NCI-H128 (cell line): ENCODE measurements around the gene NFAM1.

Experiments used
- DNase-seq: peaks from one replicate; lab custom pipeline; 2025; ENCODE audit not compliant: unreplicated experiment; lab: John Stamatoyannopoulos, UW

Gene NFAM1

DNA sequence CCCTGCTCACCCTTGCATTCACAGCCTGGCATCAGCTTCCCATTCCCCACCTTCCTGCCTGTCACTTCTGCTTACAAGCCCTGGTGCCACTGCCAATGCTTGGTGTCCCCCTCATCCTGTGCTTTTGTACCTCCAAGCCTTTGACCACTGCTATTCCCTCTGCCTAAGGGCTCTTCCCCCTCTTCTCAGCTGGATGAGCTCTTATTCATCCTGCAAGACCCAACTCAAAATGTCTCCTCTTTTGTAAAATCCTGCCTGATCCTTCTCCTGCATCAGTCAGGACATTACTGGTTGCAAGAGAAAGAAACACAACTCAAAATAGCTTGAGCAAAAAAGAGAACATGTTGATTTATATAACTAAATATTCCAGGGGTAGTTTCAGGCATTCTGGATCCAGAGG lies 94.8 kb downstream of the NFAM1 start:
- DNase-seq: no peak

DNA sequence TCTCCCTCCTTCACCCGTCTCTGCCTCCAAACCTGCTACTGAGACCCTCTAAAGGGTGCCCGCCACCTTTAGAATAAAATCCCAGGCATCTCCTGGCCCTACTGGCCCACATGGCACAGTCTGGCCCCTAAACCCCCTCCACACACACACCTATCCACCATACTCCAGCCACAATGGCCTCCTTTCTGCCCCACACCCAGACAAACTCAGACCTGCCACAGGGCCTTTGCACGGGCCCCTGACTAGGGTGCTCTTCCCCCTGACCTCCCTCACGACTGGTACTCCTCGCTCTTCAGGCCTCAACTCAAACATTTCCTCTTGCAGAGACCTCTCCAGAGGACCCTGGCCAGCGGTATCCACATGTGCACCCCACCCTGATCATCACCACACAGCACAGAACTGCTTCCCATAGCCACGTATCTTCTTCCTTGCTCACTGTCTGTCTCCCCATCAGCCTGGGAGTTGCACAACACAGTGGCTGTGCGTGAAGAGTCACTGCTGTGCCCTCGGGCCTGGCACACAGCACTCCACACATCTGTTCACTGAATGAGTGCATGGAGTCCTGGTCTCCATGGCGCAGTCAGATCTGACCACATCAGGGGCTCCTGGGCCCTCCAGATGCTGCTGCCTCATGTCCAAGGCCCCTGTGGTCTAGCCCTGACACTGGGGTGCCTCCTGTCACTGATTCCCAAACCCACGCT lies 95.5 kb downstream of the NFAM1 start:
- no peak for DNase-seq

DNA sequence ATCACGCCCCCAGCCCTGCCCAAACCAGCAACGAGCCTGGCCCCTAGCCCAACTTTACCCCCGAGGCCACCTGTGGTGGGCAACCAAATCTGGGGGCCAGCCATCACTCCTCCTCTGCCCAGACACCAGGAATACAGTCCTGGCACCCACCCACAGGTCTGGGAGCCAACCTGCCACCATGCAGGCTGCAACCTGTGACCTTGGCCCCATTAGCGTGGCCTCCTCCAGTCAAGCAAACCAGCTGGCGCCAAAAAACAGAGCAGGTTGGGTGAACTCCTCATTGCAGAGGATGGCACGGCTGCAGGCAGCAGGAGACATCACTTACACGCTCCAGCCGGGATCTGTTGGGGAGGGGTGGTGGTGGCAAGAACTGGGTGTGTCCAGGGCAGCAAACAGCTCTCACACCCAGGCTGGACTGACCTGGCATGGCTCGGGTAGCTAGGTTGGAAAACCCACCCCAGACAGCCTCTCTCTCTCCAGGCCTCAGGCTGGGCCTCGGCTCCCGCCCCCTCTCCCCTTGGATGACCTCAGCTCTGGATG lies 96.3 kb downstream of the NFAM1 start:
- no peak for DNase-seq

DNA sequence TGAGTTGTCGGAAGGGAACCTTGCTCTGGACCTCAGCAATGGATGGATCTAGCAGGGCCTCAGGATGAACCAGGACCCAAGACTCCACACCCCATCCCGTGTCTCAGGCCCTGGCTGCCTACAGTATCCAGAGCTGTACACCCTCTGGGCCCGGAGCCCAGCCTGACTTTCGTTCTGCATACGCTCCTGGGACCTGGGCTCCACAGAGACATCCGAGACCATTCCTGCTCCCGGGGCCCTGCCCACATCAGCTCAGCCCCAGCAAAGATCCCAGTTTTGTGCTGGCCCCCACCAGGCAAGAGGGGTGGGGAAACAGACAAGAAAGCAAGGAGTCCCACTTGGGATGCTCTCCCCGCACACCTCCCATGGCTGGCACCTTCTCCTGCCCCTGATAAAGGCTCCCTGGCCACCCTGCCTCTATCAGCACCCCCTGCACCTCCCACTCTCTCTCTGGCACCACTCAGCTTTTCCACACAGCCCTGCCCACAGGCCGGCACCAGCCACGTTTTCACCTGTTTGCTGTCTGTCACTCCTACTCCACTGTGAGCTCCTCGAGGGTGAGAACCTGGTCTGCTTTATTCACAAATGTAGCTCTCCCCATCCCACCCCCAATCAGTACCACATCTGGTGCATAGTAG lies 97.2 kb downstream of the NFAM1 start:
- no peak for DNase-seq

DNA sequence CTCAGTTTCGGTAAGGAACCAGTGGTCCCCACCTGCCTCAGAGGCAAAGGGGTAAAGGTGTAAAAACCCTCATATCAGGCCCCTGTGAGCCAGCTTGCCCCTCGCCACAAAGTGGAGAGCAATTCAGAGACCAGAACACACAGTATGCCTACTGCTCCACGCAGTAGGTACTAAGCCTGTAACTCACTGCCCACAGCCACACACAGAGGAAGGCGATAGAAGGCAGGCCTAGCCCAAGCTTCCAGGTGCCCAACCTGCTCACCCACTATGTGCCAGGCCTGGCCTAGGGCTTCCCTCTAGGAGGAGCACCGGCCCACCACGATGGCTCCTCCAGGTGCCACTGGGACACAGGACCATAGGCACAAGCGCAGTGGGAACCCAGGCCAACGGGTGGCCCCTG lies 98.7 kb downstream of the NFAM1 start:
- no peak for DNase-seq

DNA sequence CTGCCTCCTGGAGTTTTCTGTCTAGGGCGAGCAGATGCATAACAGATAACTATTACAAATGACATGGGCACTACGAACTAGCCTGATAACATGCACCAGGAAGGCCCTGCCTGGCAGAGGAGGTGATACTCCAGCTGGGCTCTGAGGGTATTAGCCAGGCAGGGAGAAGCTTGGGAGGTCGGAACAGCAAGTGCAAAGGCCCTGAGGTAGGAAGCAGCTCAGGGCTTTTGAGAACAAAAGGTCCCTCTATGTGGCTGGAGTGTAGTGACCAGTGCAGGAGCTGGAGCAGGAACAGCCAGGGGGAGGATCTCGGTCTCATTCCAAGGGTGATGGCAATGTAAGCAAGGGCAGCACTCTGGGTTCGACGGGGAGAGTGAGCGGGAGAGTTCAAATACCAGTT lies 100.1 kb downstream of the NFAM1 start:
- no peak for DNase-seq

DNA sequence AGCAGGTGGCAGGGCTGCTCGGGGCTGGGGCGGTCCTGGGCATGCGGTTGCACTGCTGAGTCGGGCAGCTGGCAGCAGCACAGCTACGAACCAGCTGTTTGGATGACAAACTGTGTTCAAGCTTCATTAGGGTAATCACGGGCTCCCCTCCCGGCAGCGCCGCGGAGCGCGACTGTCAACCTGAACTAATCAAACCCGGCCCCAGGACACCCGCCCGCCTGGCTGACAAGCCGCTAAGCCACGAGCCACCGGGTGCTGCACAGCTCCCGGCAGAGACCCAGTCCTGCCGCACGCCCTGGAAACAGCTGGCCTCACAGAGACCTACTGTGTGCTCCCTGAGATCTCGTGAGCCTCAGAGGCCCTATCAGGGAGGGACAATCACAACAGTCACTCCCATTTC lies 101.2 kb downstream of the NFAM1 start:
- no peak for DNase-seq
